Measurements from ENCODE around the gene TXK. TPM values are rescaled to one million over a fixed set of nuclear protein-coding genes. Genes with fewer than 3 reads are reported as not detected.
A peak's percentile ranks its signal among the peaks of the same experiment; 100 is the strongest.

Gene TXK
- total RNA-seq, 1 donor from 2014 or later = 1.7 TPM

DNA sequence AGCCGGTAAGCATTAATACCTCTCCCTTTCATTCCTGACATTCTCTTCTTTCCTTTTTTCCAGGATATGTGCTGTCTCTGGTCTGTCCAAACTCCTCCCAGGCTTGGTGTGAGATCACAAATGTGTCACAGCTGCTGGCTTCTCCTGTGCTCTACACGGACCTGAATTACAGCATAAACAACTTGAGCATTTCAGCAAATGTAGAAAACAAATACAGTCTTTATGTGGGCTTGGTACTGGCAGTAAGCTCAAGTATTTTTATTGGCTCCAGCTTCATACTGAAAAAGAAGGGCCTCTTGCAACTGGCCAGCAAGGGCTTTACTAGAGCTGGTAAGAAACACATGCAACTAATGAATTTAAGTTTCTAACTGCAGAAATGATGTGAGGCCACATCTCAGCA is 109.0 kb downstream of the TXK start:
- no peak for DNase-seq (ENCODE audit: low spot score in 2 of 2, unreplicated experiment in 2 of 2)
- Mint-ChIP-seq H3K27me3 (ENCODE audit: low read depth) (no peaks in the 10 kb centered on the region), H3K27ac (peak overlapping the region; percentile 85), H3K36me3 (peaks cover 25% of the 10 kb centered on the region), H3K9me3 (peaks cover 4% of the 10 kb centered on the region), H3K4me3 (no peak overlapping the region), H3K4me1 (peaks cover 21% of the 10 kb centered on the region)
- TF ChIP-seq, protein P1, sequence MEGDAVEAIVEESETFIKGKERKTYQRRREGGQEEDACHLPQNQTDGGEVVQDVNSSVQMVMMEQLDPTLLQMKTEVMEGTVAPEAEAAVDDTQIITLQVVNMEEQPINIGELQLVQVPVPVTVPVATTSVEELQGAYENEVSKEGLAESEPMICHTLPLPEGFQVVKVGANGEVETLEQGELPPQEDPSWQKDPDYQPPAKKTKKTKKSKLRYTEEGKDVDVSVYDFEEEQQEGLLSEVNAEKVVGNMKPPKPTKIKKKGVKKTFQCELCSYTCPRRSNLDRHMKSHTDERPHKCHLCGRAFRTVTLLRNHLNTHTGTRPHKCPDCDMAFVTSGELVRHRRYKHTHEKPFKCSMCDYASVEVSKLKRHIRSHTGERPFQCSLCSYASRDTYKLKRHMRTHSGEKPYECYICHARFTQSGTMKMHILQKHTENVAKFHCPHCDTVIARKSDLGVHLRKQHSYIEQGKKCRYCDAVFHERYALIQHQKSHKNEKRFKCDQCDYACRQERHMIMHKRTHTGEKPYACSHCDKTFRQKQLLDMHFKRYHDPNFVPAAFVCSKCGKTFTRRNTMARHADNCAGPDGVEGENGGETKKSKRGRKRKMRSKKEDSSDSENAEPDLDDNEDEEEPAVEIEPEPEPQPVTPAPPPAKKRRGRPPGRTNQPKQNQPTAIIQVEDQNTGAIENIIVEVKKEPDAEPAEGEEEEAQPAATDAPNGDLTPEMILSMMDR (IDR thresholded peaks at IDR 0.05; ENCODE audit: unreplicated experiment) = no peak

DNA sequence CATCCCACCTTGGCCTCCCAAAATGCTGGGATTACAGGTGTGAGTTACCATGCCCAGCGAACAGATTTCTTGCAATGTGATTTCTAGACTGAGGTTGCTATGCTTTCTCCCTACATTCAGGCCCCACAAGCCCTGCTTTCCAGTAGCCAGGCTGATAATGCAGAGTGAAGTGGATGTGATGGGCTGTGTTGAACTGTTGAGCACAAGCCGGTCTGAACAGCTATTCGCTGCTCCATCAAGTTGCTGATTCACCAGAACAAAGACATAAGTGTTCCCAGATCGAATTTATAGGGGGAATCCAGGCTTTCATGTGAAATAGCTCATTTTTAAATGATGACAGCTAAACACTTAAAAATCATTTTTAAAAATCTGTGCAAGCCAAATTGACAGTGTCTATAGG is 109.5 kb downstream of the TXK start:
- no peak for DNase-seq (ENCODE audit: low spot score in 2 of 2, unreplicated experiment in 2 of 2)
- H3K4me3 Mint-ChIP-seq = no peak overlapping the region
- TF ChIP-seq, protein P1 (IDR thresholded peaks at IDR 0.05; ENCODE audit: unreplicated experiment) = no peak
- peak overlapping the region; percentile 87 for H3K27ac Mint-ChIP-seq
- H3K36me3 Mint-ChIP-seq = peaks cover 25% of the 10 kb centered on the region
- peaks cover 4% of the 10 kb centered on the region for H3K9me3 Mint-ChIP-seq
- H3K4me1 Mint-ChIP-seq = peaks cover 22% of the 10 kb centered on the region
- H3K27me3 Mint-ChIP-seq (ENCODE audit: low read depth) = no peaks in the 10 kb centered on the region

DNA sequence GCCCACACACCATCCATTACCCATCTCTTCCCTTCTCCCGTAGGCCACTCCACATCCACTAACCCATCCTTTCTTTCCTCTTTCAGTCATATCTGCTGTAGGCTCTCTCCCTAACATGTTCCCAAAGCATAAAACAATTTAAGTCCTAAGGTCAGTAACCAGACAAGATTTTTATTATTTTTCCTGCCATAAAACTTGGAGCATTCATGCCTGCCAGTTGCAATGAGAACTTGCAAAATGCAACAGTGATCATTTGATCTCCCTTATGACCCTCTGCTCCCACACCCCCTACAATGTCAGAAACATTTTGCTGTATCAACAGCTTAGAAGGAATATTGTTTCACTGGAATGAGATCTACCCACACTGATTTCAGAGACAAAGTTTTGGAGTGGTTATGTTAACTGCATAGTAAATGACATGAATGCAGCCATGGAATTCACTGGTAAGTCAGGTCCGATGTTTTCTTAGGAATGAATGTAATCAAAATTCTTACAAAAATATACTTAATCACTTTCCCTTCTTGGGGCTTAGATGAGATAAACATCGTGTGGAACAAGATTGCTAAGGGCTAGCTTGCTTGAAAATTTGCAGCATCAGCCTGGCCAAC is 111.8 kb downstream of the TXK start:
- H3K27ac Mint-ChIP-seq = peak overlapping the region; percentile 20
- DNase-seq (ENCODE audit: low spot score in 2 of 2, unreplicated experiment in 2 of 2) = no peak
- H3K36me3 Mint-ChIP-seq = peaks cover 7% of the 10 kb centered on the region
- H3K4me3 Mint-ChIP-seq = no peak overlapping the region
- no peaks in the 10 kb centered on the region for H3K9me3 Mint-ChIP-seq
- H3K4me1 Mint-ChIP-seq = peaks cover 30% of the 10 kb centered on the region
- TF ChIP-seq, protein P1 (IDR thresholded peaks at IDR 0.05; ENCODE audit: unreplicated experiment) = no peak
- H3K27me3 Mint-ChIP-seq (ENCODE audit: low read depth) = no peaks in the 10 kb centered on the region

DNA sequence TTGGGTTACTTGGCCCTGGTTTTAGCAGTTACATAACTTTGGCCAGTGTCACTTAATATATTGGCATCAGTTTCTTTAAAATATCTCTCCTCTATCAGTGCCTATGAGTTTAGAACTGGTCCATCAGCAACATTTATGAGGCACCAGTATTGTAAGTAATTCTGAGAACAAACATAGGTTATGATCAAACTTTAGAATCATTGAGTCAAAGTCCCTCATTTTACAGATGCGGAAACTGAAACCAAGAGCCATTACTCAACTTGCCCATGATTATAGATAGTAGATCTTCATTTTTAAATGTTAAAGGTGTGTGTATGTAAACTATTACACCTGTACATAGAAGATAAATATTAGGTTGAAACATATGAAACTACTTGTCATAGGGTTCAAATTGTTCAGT is 113.0 kb downstream of the TXK start:
- no peaks in the 10 kb centered on the region for H3K27me3 Mint-ChIP-seq (ENCODE audit: low read depth)
- no peaks in the 10 kb centered on the region for H3K9me3 Mint-ChIP-seq
- H3K4me1 Mint-ChIP-seq = peaks cover 32% of the 10 kb centered on the region
- DNase-seq (ENCODE audit: low spot score in 2 of 2, unreplicated experiment in 2 of 2) = no peak
- peaks cover under 1% of the 10 kb centered on the region for H3K36me3 Mint-ChIP-seq
- TF ChIP-seq, protein P1 (IDR thresholded peaks at IDR 0.05; ENCODE audit: unreplicated experiment) = no peak
- no peak overlapping the region for H3K27ac Mint-ChIP-seq
- no peak overlapping the region for H3K4me3 Mint-ChIP-seq

DNA sequence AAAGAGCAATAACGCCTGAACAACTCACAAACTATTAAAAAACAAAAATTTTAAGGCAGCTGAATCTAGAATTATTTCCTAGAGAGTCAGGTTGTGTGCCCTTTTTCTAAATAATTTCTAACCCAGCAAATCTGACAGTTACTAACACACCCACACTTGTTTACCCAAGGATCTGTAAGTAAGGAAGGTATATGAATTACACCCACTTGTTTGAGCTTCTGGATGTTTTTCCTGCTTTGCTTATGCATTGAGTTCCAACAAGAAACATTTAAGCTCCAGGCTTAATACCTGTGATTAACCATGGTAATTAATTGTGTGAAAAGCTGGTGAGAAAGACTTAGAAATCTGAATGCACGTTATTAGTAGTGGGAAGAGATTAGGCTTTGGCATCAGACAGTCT is 115.9 kb downstream of the TXK start:
- H3K27me3 Mint-ChIP-seq (ENCODE audit: low read depth) = no peaks in the 10 kb centered on the region
- peaks cover 5% of the 10 kb centered on the region for H3K36me3 Mint-ChIP-seq
- peaks cover 11% of the 10 kb centered on the region for H3K9me3 Mint-ChIP-seq
- H3K4me1 Mint-ChIP-seq = peaks cover 27% of the 10 kb centered on the region
- H3K27ac Mint-ChIP-seq = no peak overlapping the region
- peak overlapping the region; percentile 31 for H3K4me3 Mint-ChIP-seq
- no peak for DNase-seq (ENCODE audit: low spot score in 2 of 2, unreplicated experiment in 2 of 2)
- TF ChIP-seq, protein P1 (IDR thresholded peaks at IDR 0.05; ENCODE audit: unreplicated experiment) = no peak

All from mesothelial cell of epicardium (in vitro differentiated cells).